Spinal cord (tissue), 10 donors: Measurements from ENCODE around the gene HECA. TPM values are rescaled to one million over a fixed set of nuclear protein-coding genes. Genes with fewer than 3 reads are reported as not detected.

Experiments
- DNase-seq, 6 donors: peaks; one replicate each; pipeline versions ENCODE4 v3.0.0 to v3.0.0-alpha.2; 2013 to 2015; ENCODE audit warnings: low spot score in 6 of 6, low read depth in 4 of 6
- H3K27ac ChIP-seq: one replicate; pipeline ENCODE4 v1.5.1; 2013; ENCODE audit warnings: low read depth, low read length, control low read depth
- H3K27me3 ChIP-seq: one replicate; pipeline ENCODE4 v1.6.1; 2013; ENCODE audit warnings: low read length; ENCODE audit not compliant: control insufficient read depth, insufficient read depth
- H3K36me3 ChIP-seq: one replicate; pipeline ENCODE4 v1.6.1; 2013; ENCODE audit warnings: low read length; ENCODE audit not compliant: control insufficient read depth, insufficient read depth
- H3K4me1 ChIP-seq: one replicate; pipeline ENCODE4 v1.6.1; 2013; ENCODE audit warnings: low read length; ENCODE audit not compliant: control insufficient read depth, insufficient read depth
- H3K4me3 ChIP-seq: one replicate; pipeline ENCODE4 v1.5.1; 2013; ENCODE audit warnings: low read depth, low read length, control low read depth
- H3K9me3 ChIP-seq: one replicate; pipeline ENCODE4 v1.6.1; 2013; ENCODE audit warnings: low read length; ENCODE audit not compliant: control insufficient read depth, insufficient read depth
- WGBS: methylation state at CpG from one replicate; pipeline ENCODE4 v1.1.5; 2013; ENCODE audit warnings: missing lambda C conversion rate; ENCODE audit not compliant: insufficient coverage; 5-methylcytosine and 5-hydroxymethylcytosine counted together
- polyA plus RNA-seq, 2 donors: library from polyadenylated mRNA; unstranded; fragments of 120-200 nt; gene quantifications; one replicate each; pipeline ENCODE4 v1.2.1, GENCODE V29; 2013; ENCODE audit not compliant: insufficient read length in 2 of 2
- total RNA-seq, 2 donors: library from RNA; depleted of rRNA in 1 of 2; stranded (reverse); fragments of 120-200 nt in 1 of 2; fragments of >200 nt in 1 of 2; gene quantifications; one replicate each; pipeline versions ENCODE4 v1.2.3 to v1.2.4, GENCODE V29; 2013 to 2014
- donor health status: healthy.

The HECA gene
- total and polyA plus RNA-seq, 4 donors: 18.0 to 30.4 (median 21.9) TPM

DNA sequence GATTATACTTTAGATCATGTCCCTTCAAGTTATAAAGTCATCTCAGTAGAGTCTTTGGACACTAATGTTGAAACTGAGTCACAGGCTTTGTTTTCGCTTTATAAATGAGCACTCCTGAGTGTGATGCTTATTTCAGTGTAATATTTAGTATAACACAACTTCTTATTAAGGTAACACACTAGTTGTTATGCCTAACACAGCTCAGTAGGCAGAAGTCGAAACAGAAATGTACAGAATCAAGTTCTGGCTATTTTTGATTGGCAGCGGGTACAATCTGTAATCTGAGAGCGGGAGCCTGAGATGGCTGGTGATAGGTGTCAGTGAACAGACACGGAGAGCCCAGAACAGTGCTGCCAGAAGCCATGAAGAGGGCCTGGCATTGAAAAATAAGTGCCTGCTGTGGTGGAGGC is 11.4 kb downstream of the HECA start:
- Histone ChIP-seq H3K27me3 (no peaks in the 10 kb centered on the region), H3K4me1 (peaks cover 6% of the 10 kb centered on the region), H3K36me3 (no peaks in the 10 kb centered on the region), H3K4me3 (no peak overlapping the region), H3K27ac (no peak overlapping the region), H3K9me3 (no peaks in the 10 kb centered on the region)
- DNase-seq: no peak
- WGBS: 91% methylated on average over 4 of the region's 5 CpGs

DNA sequence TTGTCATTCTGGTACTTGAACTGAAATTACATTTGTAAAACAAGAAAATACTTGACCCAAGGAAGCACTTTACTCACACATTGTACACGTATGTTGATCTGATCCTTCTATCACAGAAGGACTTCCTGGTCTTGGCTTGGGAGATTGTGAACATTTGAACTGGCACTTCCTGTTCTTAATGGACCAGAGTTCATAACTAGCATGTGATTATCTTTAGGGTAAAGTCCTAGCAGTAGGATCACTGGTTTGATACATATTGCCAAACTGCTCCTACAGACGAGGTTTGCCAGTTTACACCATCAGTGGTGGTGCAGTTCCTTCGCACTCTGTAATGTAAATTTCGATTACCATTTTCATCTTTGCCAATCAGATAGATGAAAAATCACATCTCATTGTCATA is 12.7 kb downstream of the HECA start:
- H3K36me3 ChIP-seq: no peaks in the 10 kb centered on the region
- no peaks in the 10 kb centered on the region for H3K27me3 ChIP-seq
- no peak overlapping the region for H3K4me3 ChIP-seq
- DNase-seq: no peak
- peaks cover 6% of the 10 kb centered on the region for H3K4me1 ChIP-seq
- WGBS: 100% methylated on average over 1 of the region's 4 CpGs
- no peaks in the 10 kb centered on the region for H3K9me3 ChIP-seq
- no peak overlapping the region for H3K27ac ChIP-seq

DNA sequence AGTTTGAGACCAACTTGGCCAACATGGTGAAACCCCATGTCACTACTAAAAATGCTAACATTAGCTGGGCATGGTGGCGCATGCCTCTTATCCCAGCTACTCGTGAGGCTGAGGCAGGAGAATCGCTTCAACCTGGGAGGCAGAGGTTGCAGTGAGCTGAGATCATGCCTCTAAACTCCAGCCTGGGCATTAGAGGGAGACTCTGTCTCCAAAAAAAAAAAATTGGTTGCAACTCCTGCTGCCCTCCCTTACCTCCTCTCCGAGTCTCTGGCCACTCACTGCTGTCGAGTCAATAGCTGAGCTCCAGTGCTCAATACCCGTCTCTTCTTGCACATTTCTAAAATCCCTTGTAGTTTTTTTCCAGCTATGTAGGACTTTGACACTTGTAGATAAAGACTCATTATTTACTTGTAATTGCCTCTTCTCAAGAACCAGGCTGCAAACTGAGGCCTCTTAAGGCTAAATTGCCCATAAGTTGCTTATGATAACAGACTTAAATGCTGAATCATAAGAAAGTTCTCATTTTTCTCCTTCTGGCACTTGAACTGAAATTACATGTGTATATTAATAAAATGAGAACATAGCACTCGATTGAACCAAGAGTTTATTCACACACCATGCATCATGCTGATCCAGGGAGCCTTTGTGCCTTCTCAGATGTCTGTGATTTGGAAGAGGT is 13.8 kb downstream of the HECA start:
- peak in 1 of 6 donors; percentile 10 for DNase-seq
- Histone ChIP-seq H3K9me3 (no peaks in the 10 kb centered on the region), H3K36me3 (no peaks in the 10 kb centered on the region), H3K4me1 (peaks cover 6% of the 10 kb centered on the region), H3K27ac (peak overlapping the region; percentile 48), H3K27me3 (no peaks in the 10 kb centered on the region), H3K4me3 (no peak overlapping the region)
- WGBS: 92% methylated on average over 3 of the region's 7 CpGs

DNA sequence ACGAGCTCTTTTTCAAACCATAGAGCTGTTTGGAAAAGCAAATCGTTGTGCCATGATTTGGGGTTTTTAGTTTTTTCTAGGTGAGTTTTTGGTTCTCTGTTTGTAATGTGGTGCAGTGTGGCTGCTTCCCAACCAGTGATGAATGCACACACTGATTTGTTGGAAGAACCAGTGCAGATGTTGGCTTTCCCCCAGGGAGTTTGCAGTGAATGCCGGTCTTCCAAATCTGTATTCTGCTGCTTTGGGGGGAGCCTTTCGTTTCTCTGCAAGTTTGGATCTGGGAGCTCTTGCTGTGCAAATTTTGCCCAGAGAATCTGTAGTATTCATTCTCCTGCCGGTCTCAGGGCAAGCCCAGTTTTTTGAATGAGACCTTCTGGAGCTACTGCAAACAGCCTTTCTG is 14.5 kb downstream of the HECA start:
- no peak overlapping the region for H3K4me3 ChIP-seq
- H3K4me1 ChIP-seq: peaks cover 6% of the 10 kb centered on the region
- WGBS: 51% methylated on average over 5 of the region's 5 CpGs

DNA sequence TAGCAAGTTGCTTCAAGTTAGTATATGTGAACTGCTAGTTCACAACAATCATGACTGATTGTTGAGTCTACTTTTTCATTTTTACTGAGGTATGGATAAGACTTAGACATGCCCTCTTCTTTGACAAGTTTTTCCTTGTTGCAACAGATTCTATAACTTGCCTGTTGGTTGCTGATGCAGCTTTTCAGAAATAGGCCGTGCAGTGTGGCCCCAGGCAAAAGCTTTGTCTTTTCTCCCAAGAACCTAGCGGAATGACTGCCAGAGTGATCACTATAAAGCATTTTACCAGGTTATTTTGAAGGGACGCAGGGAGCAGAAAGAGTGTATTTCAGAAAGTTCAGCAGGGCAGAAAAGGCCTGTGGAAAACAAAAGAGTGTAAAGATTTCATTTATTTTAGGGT is 16.0 kb downstream of the HECA start:
- 37% methylated on average over 3 of the region's 3 CpGs for WGBS
- DNase-seq: peak in 2 of 6 donors; percentile 31 to 32
- H3K27ac ChIP-seq: peak overlapping the region; percentile 35

More for the DNA sequence above, 14.5 kb downstream of the HECA start:
- no peaks in the 10 kb centered on the region for H3K9me3 ChIP-seq
- peak overlapping the region; percentile 48 for H3K27ac ChIP-seq
- no peaks in the 10 kb centered on the region for H3K36me3 ChIP-seq
- peak in 4 of 6 donors; percentile 53 to 93 (median 70) for DNase-seq
- no peaks in the 10 kb centered on the region for H3K27me3 ChIP-seq

DNA sequence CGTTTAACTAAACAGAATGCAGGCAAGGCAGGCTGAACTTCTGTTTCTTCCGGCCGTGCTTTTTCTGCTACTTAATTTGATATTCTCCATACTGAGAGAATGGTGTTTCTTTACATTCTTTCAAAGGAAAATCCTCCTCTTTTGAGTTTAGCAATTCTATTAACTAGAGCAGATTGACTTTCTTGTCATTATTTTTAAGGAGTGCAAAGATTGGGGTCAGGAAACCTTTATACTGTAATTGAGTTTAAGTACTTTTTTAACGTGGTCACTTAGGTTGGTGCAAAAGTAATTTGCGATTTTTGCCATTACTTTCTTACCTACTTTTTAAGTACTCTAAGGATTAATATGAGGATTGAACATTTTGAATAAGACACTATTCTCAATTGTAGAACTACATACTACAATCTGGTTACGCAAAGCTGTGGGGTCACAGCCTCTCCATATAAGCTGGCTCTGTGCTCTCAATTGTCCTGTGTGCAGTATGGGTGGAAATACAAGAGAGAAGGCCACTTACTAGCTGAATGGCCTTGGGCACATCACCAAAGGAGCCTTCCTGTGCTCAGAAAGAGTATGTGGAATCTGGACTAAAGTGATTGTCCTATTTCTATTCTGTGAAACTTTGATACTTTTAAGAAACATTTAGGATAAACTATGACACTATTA is 16.7 kb downstream of the HECA start:
- Histone ChIP-seq H3K27me3 (no peaks in the 10 kb centered on the region), H3K9me3 (no peaks in the 10 kb centered on the region), H3K36me3 (no peaks in the 10 kb centered on the region), H3K4me3 (no peak overlapping the region), H3K27ac (no peak overlapping the region), H3K4me1 (peaks cover 6% of the 10 kb centered on the region)
- no peak for DNase-seq
- WGBS: no CpG with 5 or more reads among the region's 6 CpGs

More for the DNA sequence above, 16.0 kb downstream of the HECA start:
- H3K4me1 ChIP-seq: peaks cover 6% of the 10 kb centered on the region
- H3K36me3 ChIP-seq: no peaks in the 10 kb centered on the region
- H3K9me3 ChIP-seq: no peaks in the 10 kb centered on the region
- H3K4me3 ChIP-seq: no peak overlapping the region
- H3K27me3 ChIP-seq: no peaks in the 10 kb centered on the region

DNA sequence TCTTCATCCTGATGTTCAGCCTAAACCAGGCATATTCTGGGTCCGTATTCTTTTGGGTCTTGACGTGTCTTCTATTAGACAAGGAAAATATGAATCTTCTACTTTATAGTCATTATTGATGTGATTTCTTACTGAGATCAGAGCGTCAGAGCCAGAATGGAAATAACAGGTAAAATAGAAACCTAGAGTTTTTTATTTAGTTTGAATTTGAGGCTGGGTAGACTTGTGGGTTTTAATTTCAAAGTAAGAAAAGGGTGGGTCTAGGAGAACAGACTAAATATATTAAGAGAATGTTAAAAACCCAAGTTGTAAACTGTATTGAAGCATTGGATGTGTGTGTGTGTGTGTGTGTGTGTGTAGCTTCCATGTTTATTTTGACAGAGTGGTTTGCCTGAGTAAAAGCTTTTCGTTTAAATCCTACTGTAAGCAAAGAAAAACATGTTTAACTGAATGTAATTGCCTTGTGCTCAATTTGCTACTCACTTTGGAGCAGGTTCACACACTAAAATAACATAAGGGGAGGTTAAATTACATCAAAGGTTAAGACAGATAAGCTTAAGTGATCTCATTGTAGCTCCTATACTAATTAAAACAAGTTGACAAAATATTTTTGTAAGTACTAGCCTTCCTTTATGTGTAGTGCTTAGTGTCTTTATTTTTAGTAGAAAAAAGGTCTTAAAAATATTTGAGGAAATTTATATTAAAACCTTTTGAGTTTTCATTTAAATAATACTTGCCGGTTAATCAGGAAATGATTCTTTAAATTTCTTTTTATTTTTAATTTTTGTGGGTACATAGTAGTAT is 17.4 kb downstream of the HECA start:
- 67% methylated on average over 1 of the region's 5 CpGs for WGBS
- Histone ChIP-seq H3K9me3 (no peaks in the 10 kb centered on the region), H3K4me1 (peaks cover 6% of the 10 kb centered on the region), H3K27ac (no peak overlapping the region), H3K4me3 (no peak overlapping the region), H3K36me3 (no peaks in the 10 kb centered on the region), H3K27me3 (no peaks in the 10 kb centered on the region)
- DNase-seq: peak in 1 of 6 donors; percentile 21

DNA sequence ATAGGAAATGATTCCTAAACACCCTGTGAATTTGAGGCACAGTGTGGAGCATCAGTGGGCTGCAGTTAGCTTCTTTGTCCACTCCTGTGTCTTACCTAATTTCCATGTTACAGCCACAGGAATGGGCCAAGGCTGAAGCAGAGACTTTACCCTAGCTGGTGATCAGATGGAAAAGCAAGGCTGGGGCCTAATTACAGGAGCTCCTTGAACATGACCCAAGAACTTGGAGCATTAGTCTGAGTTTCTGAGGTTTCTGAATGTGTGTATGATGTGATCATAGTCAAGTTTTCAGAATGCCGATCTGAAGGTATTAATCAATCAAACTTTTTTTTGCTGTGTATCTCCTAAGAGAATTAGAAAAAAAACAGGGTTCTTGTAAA is 18.0 kb downstream of the HECA start:
- Histone ChIP-seq H3K36me3 (no peaks in the 10 kb centered on the region), H3K4me1 (peaks cover 6% of the 10 kb centered on the region), H3K27me3 (no peaks in the 10 kb centered on the region), H3K4me3 (no peak overlapping the region), H3K27ac (no peak overlapping the region), H3K9me3 (no peaks in the 10 kb centered on the region)
- no peak for DNase-seq
- no CpG with 5 or more reads among the region's 1 CpG for WGBS

DNA sequence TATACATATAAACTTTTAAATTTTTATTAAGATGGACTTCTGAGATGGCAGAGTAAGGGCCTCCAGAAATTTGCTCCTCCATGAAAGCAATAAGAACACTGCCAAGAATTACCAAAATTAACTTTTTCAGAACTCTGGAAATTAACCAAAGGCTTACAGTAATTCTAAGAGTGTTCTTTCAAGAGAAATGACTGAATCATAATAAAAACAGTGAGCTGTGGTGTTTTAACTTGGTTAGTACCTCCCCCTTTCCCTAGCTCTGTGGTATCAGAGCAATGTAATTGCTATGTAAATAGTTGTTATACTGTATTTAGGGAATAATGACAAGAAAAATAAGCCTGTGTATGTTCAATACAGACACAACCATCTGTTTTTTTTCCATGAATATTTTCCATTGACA is 19.0 kb downstream of the HECA start:
- H3K27me3 ChIP-seq: no peaks in the 10 kb centered on the region
- no peaks in the 10 kb centered on the region for H3K9me3 ChIP-seq
- H3K36me3 ChIP-seq: no peaks in the 10 kb centered on the region
- no peak for DNase-seq
- no peaks in the 10 kb centered on the region for H3K4me1 ChIP-seq
- no peak overlapping the region for H3K4me3 ChIP-seq
- H3K27ac ChIP-seq: no peak overlapping the region
